HepG2 (cell line): ENCODE results near the gene OTUD4. TPM values are rescaled to one million over a fixed set of nuclear protein-coding genes. Genes with fewer than 3 reads are reported as not detected.

Source experiments
- ATAC-seq: fragments of 200-7000 bp; cut with Tn5 transposase; 3 replicates; pipeline ENCODE4 v1.9.1; 2020; ENCODE audit warnings: mild to moderate bottlenecking, moderate library complexity
- BruUV-seq: library from RNA; stranded (reverse); fragments of 400-500 nt; replicated peaks from 2 replicates; lab custom pipeline; 2021; lab: Mats Ljungman, UMichigan
- CTCF ChIA-PET: fragments of 300-600 bp; formaldehyde crosslinking; extraction: SDS; loops from one replicate; lab custom pipeline; 2021; ENCODE audit warnings: low total read pairs, inconsistent platforms, low intra/inter-chr PET ratio; lab: Yijun Ruan, JAX
- POLR2A ChIA-PET: fragments of 350-600 bp; sonication (Branson Sonifier 250); formaldehyde crosslinking; loops from one replicate; lab custom pipeline; 2020; ENCODE audit warnings: antibody characterized with exemption, inconsistent platforms; lab: Yijun Ruan, JAX
- DNase-seq: peaks from one replicate; pipeline ENCODE4 v3.0.0-alpha.2; 2015; ENCODE audit warnings: low spot score
- FAIRE-seq: peaks from 3 replicates; lab custom pipeline; 2011; peaks lifted over from hg19 to GRCh38; lab: Jason Lieb, UNC
- H2AFZ ChIP-seq: one replicate; pipeline ENCODE4 v1.6.1; 2011; ENCODE audit warnings: low read length, inconsistent platforms
- H3K27ac ChIP-seq: fragments of 300-600 bp; 3 replicates; pipeline ENCODE4 v1.8.0; 2011; ENCODE audit warnings: mixed run types, mild to moderate bottlenecking, mixed read lengths, low read length, inconsistent platforms; ENCODE audit not compliant: insufficient read depth; ENCODE audit errors: extremely low read length
- H3K27me3 ChIP-seq, 2 experiments: fragments of 200-600 bp in 1 of 2; 2 replicates in 1 of 2; 3 replicates in 1 of 2; pipeline versions ENCODE4 v1.6.0 to v1.8.0; 2011; ENCODE audit warnings: low read length in 2 of 2, mild to moderate bottlenecking in 2 of 2, moderate library complexity in 2 of 2, inconsistent platforms in 1 of 2; ENCODE audit not compliant: insufficient read depth in 2 of 2, control insufficient read depth in 1 of 2
- H3K36me3 ChIP-seq, 2 experiments: fragments of 200-600 bp in 1 of 2; replicated peaks in 1 of 2; 2 replicates in 1 of 2; 3 replicates in 1 of 2; pipeline versions ENCODE4 v1.5.1 to v1.8.0; 2011; ENCODE audit warnings: low read length in 2 of 2, inconsistent platforms in 1 of 2; ENCODE audit not compliant: insufficient read depth in 2 of 2, control insufficient read depth in 1 of 2
- H3K4me1 ChIP-seq: 2 replicates; pipeline ENCODE4 v1.5.1; 2012; ENCODE audit warnings: low read length, inconsistent platforms; ENCODE audit not compliant: insufficient read depth
- H3K4me2 ChIP-seq: 2 replicates; pipeline ENCODE4 v1.6.0; 2011; ENCODE audit warnings: low read depth, low read length, inconsistent platforms
- H3K4me3 ChIP-seq, 3 experiments: fragments of 200-600 bp in 1 of 3; sonication (generic), shearing (Covaris generic) in 1 of 3; replicated peaks in 1 of 3; 2 replicates each; pipeline ENCODE4 v1.5.1; 2011 to 2016; ENCODE audit warnings: low read length in 3 of 3, inconsistent platforms in 2 of 3, low read depth in 2 of 3, mild to moderate bottlenecking in 2 of 3, control low read depth in 1 of 3, mixed read lengths in 1 of 3; ENCODE audit not compliant: insufficient read depth in 1 of 3
- H3K79me2 ChIP-seq: one replicate; pipeline ENCODE4 v1.6.1; 2011; ENCODE audit warnings: low read length, inconsistent platforms; ENCODE audit not compliant: insufficient read depth
- H3K9ac ChIP-seq: 2 replicates; pipeline ENCODE4 v1.6.0; 2011; ENCODE audit warnings: mild to moderate bottlenecking, low read depth, low read length, inconsistent platforms; ENCODE audit not compliant: insufficient read depth
- H3K9me3 ChIP-seq: 2 replicates; pipeline ENCODE4 v1.5.1; 2012; ENCODE audit warnings: mild to moderate bottlenecking, low read length
- H4K20me1 ChIP-seq: 2 replicates; pipeline ENCODE4 v1.6.0; 2011; ENCODE audit warnings: inconsistent platforms, mild to moderate bottlenecking, low read length, moderate library complexity; ENCODE audit not compliant: insufficient read depth
- ARNTL ChIP-seq: sonication (generic); formaldehyde crosslinking; IDR thresholded peaks from 2 replicates; pipeline ENCODE4 v1.4.0; 2020; ENCODE audit warnings: mild to moderate bottlenecking, missing genetic modification reagents
- ATF7-NPFF ChIP-seq: sonication (generic); formaldehyde crosslinking; IDR thresholded peaks from 2 replicates; pipeline ENCODE4 v1.8.1; 2023; ENCODE audit warnings: mild to moderate bottlenecking, low read depth, missing genetic modification reagents, moderate library complexity
- BCLAF1 ChIP-seq: fragments of 450-650 bp; IDR thresholded peaks from 2 replicates; pipeline ENCODE4 v1.6.1; 2017; ENCODE audit warnings: mild to moderate bottlenecking
- FOXM1 ChIP-seq: sonication (generic); formaldehyde crosslinking; IDR thresholded peaks from 2 replicates; pipeline ENCODE4 v1.5.0; 2020; ENCODE audit warnings: missing genetic modification reagents
- HOXD1 ChIP-seq: sonication (generic); formaldehyde crosslinking; IDR thresholded peaks from 2 replicates; pipeline ENCODE4 v1.5.0; 2020; ENCODE audit warnings: missing genetic modification reagents
- MYC ChIP-seq: sonication (generic); formaldehyde crosslinking; IDR thresholded peaks from 2 replicates; pipeline ENCODE4 v1.9.0; 2021; ENCODE audit warnings: missing genetic modification reagents, borderline replicate concordance
- NFKBIZ ChIP-seq: IDR thresholded peaks from 2 replicates; pipeline ENCODE4 v1.6.1; 2018; ENCODE audit warnings: missing genetic modification reagents, missing compliant biosample characterization
- RAD51 ChIP-seq: fragments of 450-650 bp; IDR thresholded peaks from 2 replicates; pipeline ENCODE4 v1.6.1; 2016; ENCODE audit warnings: borderline replicate concordance
- TFAP4 ChIP-seq: sonication (generic); IDR thresholded peaks from 2 replicates; pipeline ENCODE4 v1.6.1; 2016; ENCODE audit warnings: low read depth, borderline replicate concordance
- ZBTB25 ChIP-seq: IDR thresholded peaks from 2 replicates; pipeline ENCODE4 v1.6.1; 2018; ENCODE audit warnings: missing genetic modification reagents
- ZFP36 ChIP-seq: fragments of 150-350 bp; IDR thresholded peaks from 2 replicates; pipeline ENCODE4 v1.6.1; 2018; ENCODE audit warnings: borderline replicate concordance, low read length, low read depth; ENCODE audit not compliant: partially characterized antibody
- ZFP37 ChIP-seq: sonication (generic); formaldehyde crosslinking; IDR thresholded peaks from 2 replicates; pipeline ENCODE4 v1.4.0; 2020; ENCODE audit warnings: missing genetic modification reagents, borderline replicate concordance
- ZGPAT ChIP-seq: IDR thresholded peaks from 2 replicates; pipeline ENCODE4 v1.6.1; 2016; ENCODE audit warnings: mild to moderate bottlenecking
- ZNF17 ChIP-seq: sonication (generic); formaldehyde crosslinking; IDR thresholded peaks from 2 replicates; pipeline ENCODE4 v1.5.0; 2020; ENCODE audit warnings: mild to moderate bottlenecking, missing genetic modification reagents
- ZNF264 ChIP-seq: sonication (generic); formaldehyde crosslinking; IDR thresholded peaks from 2 replicates; pipeline ENCODE4 v1.4.0; 2020; ENCODE audit warnings: missing genetic modification reagents
- ZNF530 ChIP-seq: sonication (generic); formaldehyde crosslinking; IDR thresholded peaks from 2 replicates; pipeline ENCODE4 v1.5.0; 2020; ENCODE audit warnings: low read depth, mild to moderate bottlenecking, missing genetic modification reagents
- WGBS: methylation state at CpG from one replicate; pipeline ENCODE4 v1.1.6; 2017; ENCODE audit warnings: low lambda C conversion rate; 5-methylcytosine and 5-hydroxymethylcytosine counted together
- in situ Hi-C: cut with HindIII; loops from 2 replicates; pipeline ENCODE4 v1.10.0; 2017; ENCODE audit warnings: low pct_unique_long_range_greater_than_20kb; ENCODE audit not compliant: extremely low pct_ligation_motif_present
- intact Hi-C: fragments of 100-400 bp; cut with micrococcal nuclease; formaldehyde crosslinking; loops from one replicate; pipeline ENCODE4 v1.10.0; 2022; ENCODE audit not compliant: unreplicated experiment
- polyA plus RNA-seq, 8 experiments: library from polyadenylated mRNA; depleted of rRNA in 3 of 8; stranded (reverse) in 7 of 8; unstranded in 1 of 8; fragments of >200 nt; fragmentation: Illumina TruSeq in 4 of 8; extraction: Trizol in 4 of 8; gene quantifications; 2 replicates each; pipeline versions ENCODE4 v1.2.1 to v1.2.3, GENCODE V29; 2011 to 2016; ENCODE audit warnings: low read depth in 4 of 8, missing spikeins in 1 of 8, mixed read lengths in 1 of 8; ENCODE audit not compliant: insufficient read depth in 1 of 8
- total RNA-seq, 5 experiments: library from RNA; depleted of rRNA; stranded (reverse); fragments of >200 nt; fragmentation: Illumina TruSeq; extraction: Trizol; gene quantifications; 2 replicates each; pipeline ENCODE4 v1.2.3, GENCODE V29; 2016; ENCODE audit warnings: low read depth in 1 of 5

The OTUD4 gene
- total and polyA plus RNA-seq, 2 of the 13 experiments (the other 11 are each of a cell fraction or from before 2014, with no cell fraction given) = 16.1 to 18.0 TPM

GRCh38 chr4:145098675-145099037, 81.7 kb downstream of the OTUD4 start (continued):
- TF ChIP-seq ARNTL = no peak
- TF ChIP-seq HOXD1 = no peak

- H3K79me2 ChIP-seq = peaks cover 78% of the 10 kb centered on the region
- peak; percentile 81 for FAIRE-seq
- peaks cover 10% of the 10 kb centered on the region; the same call in 1 of the 2 replicates for H4K20me1 ChIP-seq
- BruUV-seq = no TSS peak
- WGBS = 4% methylated on average over 25 of the region's 67 CpGs
- H3K9me3 ChIP-seq = peaks cover 15% of the 10 kb centered on the region
- in situ Hi-C loops (no loop called here), intact Hi-C loops (loop anchor here (2.0 to 10.0 kb wide), 2 partner anchors 81 to 923 kb away; no protein-coding TSS in a partner anchor)
- H3K4me3 ChIP-seq = peak within 1 kb of the TSS; percentile 71 to 91 (median 85)
- DNase-seq = peak; percentile 94
- H3K4me1 ChIP-seq = peaks cover 41% of the 10 kb centered on the region
- no peaks in the 10 kb centered on the region; a peak in 1 of 5 replicates for H3K27me3 ChIP-seq
- peak within 1 kb of the TSS; percentile 94 for H3K9ac ChIP-seq
- ATAC-seq = peak; percentile 94
- H2AFZ ChIP-seq = peak within 1 kb of the TSS; percentile 92
- H3K27ac ChIP-seq = peak within 1 kb of the TSS; percentile 96
- ChIA-PET CTCF (no interaction called here), POLR2A (interaction anchor here (0.9 to 2.0 kb wide), 13 partner anchors 9 to 1872 kb away, joined by 3 to 10 read pairs (median 4); partner anchors contain the start of genes MMAA and OTUD4)
- peaks cover 0 to 28% of the 10 kb centered on the region in 2 experiments; a peak in 4 of 5 replicates for H3K36me3 ChIP-seq
- peak within 1 kb of the TSS; percentile 72 for H3K4me2 ChIP-seq
- TF ChIP-seq ZFP37 (CRISPR knock-in tag) (0 out of 2 replicates have a peak, but pooled peaks have one; percentile 62), ZFP36 (no peak), ZNF17 (no peak), FOXM1 (CRISPR knock-in tag) (no peak), RAD51 (no peak), MYC (CRISPR knock-in tag) (peak; percentile 100), ZNF530 (CRISPR knock-in tag) (no peak), NFKBIZ (peak; percentile 51; the same call in 1 of the 2 replicates), ATF7-NPFF (CRISPR knock-in tag) (peak; percentile 30; the same call in 1 of the 2 replicates), ZBTB25 (CRISPR knock-in tag) (peak; percentile 79), ZGPAT (peak; percentile 83; the same call in 1 of the 2 replicates), ZNF264 (CRISPR knock-in tag) (peak; percentile 80; the same call in 1 of the 2 replicates), BCLAF1 (no peak), TFAP4 (peak; percentile 92)
Observed at GRCh38 chr4:145097821-145098674, 82.3 kb downstream of the OTUD4 start, which contains the start of the genes ABCE1 and ANAPC10. TSS of gene ABCE1 (plus strand) at chr4:145098311. CDS start at chr4:145104413, 6,102 bp downstream. TSS of gene ANAPC10 (minus strand) at chr4:145098196. CDS start at chr4:145096099, 2,097 bp downstream.
